Dermis blood vessel endothelial cell (primary cell): ENCODE results near the gene WSCD2. TPM values are rescaled to one million over a fixed set of nuclear protein-coding genes. Genes with fewer than 3 reads are reported as not detected.
A peak's percentile ranks its signal among the peaks of the same experiment; 100 is the strongest.

ENCODE experiments used
- DNase-seq: peaks from one replicate; pipeline ENCODE4 v3.0.0; 2010
- total RNA-seq: library from RNA; depleted of rRNA; stranded (reverse); fragments of >200 nt; gene quantifications from 2 replicates; pipeline ENCODE4 v1.2.3, GENCODE V29; 2014

WSCD2 gene
- not detected in 2 replicates for total RNA-seq

DNA sequence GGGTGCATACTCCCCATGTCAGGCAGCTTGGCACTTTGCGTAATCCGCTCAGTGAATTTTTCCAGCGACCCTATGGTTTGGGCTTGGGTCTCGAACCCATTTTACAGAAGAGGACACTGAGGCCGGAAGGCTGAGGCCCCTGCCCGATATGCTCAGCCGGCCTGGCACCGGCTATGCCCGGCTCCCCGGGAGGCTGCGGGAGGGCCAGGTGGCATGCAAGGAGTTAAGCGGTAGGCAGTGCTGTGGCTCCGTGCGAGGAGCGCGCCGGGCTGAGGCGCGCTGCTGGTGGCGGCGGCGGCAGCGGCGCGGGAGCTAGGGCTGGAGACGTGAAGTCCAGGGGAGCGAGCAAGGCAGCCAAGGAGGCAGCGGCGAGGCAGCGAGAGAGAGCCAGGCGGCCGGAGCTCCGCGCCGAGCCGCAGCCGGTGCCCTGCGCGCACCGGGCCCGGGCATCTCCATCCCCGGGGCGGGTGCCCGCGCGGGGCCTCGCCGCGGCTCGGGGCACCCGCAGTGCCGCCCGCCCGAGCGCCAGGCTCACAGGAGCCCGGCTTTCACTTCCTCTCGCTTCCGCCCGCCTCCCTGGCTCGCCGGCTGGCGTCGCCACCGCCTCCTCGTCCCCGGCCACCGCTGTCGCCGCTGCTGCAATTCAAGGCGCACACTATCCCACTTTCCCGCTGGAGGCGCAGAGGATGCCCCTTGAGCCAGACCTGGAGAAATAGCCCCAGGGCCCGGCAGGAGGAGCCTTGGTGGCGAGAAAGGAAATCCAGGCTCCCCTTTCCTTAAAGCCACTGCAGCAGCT is at the start of gene WSCD2:
Gene WSCD2, plus strand, starts transcription at position 272 of the 796 bp plus-strand sequence. CDS start 66,545 bp downstream, outside the sequence.
- peak; percentile 20 for DNase-seq

DNA sequence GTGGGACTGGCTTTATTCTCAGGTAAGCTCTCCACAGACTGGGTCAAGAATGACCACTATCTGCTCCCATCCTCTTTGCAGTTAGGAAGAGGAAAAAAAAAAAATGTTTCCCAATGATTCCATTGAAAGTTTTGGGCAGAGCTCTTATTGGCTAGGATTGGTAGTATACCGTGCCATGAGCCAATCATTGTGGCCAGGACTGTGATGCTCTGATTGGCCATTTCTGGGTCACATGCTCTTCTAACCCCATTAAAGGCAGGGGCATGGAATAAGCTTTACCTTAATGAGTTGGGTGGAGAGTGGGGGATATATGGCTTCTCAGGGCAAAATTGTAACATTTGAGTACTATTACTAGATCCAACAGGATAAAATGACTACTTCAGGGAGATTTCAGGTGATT is 49.4 kb upstream of the WSCD2 start:
- DNase-seq = no peak

DNA sequence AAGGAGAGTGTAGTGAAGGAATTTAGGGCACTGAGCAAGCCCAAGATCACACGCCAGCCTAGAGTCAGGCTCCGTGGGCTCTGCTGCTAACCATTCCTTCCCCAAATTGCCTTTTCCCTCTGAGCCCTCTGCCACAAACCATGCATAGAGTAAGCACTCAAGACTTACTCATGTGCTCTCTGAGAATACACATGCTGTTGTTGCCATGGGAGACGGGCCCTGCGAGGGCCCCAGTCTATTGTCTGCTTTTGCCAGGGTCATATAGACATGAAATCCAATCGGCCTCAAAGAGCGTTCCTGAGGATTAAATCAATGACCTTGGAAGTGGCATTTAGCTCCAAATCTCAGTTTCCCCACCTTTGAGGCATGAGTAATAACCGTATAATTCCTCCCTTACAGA is 48.7 kb upstream of the WSCD2 start:
- no peak for DNase-seq

DNA sequence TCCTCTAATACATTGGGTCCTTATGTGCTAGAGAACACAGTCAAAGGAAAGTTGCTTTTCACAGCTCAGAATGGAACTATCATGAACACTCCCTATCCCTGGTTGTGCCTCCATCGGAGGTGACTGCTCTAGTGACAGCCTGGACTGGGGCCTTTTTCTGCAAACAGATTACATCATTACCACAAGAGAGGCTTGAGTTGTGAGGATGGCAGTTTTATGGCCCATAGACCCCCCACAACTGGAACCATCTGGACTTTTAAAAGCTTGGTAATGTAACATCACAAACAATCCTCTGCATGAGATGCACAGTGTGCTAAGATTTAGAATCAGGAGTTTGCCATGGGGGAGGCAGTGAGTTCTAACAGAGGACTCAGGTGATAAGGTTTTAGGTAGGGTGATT is 46.6 kb upstream of the WSCD2 start:
- DNase-seq = no peak

DNA sequence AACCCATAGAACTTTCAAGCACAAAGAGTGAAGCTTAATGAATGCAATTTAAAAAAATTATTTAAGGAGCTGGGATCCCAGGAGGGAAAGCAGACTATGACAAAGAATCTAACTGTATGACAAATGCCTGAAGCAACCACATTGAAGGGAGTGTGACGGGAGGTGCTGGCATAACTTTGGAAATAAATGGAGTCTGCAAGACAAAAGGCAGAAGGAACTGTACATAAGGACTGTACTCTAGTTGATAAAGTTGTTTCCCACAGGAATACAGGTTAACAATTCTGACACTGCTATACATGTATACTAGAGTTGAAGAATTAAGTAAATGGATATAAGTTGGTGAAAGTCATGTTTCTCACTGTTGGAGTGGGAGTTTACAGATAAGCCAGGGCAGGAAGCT is 41.2 kb upstream of the WSCD2 start:
- DNase-seq = no peak

DNA sequence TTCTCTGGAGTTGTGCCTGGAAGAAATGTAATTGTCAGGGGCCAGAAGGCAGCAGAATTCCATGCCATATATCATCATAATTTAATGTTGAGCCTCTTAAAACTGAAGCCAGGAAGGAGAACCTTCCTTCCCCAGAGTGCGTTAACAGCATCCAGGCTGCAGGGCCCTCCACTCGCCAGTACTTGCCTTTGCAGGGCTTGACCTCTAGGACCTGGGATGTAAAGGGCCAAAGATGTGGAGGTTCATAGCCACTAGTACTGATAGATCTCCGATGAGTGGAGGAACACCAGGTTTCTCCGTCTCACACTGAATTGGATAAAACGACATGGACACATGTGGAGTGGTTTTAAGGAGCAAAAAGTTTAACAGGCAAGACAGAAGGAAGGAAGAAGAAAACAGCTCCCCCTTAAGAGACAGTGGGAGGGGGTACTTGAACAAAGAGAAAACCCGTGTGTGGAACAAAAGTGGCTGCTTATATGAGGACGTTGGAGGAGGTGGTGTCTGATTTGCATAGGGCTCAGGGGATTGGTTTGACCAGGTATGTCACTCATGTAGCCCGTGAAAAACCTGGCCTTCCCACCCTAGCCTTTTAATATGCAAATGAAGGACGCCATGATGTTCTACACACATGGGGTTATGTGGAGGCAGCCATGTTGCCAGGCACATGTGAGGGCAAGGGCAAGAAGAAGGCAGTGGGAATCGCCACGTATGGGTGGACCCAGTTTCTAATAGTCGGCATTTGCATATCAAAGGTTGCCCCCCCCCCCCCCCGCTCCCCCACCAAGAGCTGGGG is 38.8 kb upstream of the WSCD2 start:
- no peak for DNase-seq

DNA sequence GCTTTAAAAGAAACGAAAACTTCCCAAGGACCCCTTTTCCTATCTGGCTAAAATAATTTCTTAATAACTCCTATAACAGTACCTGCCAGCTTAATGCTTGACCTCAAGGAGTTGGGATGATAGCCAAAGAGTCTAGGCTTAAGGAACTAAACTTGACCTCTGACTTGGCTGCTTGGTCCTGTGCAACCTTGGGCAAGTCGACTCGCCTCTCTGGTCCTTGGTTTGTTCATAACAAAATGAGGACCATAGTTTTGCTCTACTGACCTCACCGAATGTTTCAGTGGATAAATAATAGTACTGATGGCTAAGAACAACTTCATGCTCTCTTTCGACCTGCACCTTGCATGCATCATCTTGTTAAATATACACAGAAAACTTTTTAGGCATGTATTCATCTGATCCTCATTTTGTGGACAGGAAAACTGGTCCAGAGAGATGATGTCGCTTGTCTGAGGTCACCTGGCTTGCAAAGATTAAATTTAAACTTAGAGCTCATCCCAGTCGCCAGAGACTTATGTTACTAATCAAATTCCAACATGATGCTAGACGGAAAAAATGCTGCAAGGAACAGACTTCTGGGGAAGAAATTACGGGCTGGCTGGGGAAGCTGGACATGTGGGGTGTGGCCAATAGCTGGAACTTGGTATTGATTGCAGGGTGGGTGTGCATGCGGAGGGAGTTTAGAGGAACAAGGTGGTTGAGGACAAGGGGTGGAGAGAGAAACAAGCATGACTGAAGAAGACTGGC is 38.0 kb upstream of the WSCD2 start:
- DNase-seq = no peak

DNA sequence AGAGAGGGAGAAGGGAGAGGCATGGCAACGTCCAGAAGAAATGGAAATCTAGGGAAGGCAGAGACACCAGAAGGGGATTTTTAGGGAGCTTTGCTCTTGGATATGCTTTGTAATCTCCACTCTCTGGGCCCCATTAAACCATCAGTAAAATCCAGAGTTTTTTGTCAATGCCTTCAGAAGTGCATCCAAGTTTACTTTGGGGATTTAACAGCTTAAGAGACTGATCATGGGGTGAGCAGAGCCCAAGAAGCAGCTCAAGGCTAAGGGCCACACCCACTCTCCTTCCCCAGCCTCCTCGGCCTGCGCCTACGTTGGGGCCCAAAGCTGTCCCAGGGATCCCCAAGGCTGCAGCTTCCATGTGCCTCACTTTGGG is 37.4 kb upstream of the WSCD2 start:
- no peak for DNase-seq

DNA sequence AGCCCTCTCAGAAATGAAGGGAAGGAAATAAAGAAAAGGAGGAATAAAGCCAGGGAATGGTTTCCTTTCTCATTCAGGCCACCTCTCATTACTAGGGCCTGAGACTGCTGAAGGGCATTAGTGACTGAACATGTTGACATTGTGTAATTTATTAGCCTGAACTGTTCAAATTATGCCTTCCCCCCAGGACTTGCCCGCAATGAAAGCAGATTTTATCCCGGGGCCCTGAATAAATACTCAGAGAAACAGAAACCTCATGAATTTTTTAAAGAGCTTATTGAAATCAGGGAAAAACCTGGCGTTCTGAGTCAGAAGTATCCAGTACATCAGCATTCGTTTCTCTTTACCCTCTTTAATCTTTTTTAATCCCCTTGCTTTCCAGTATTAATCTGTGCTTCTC is 35.9 kb upstream of the WSCD2 start:
- DNase-seq = no peak

DNA sequence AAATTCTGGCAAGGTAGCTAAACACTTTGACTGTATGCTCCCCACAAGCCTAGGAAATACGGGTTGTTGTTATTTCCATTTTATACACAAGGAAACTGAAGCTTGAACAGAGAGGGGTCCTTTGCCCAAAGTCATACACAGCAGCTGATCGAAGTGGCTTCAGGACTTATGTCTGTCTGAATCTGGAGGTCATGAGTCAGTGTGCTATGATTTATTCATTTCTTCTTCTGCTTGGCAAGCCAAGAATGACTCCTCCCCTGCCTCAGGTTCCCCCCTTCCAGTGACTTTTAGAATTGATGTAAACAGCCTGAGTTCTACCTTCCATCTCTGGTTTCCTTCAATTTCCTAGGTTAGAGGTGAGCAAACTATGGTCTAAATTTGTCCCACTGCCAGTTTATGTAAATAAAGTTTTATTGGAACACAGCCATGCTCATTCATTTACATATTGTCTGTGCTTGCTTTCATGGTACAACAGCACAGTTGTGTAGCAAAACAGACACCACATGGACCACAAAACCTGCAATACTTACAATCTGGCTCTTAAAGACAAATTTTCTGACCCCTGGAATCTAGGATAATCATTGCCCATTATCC is 34.9 kb upstream of the WSCD2 start:
- DNase-seq = no peak

DNA sequence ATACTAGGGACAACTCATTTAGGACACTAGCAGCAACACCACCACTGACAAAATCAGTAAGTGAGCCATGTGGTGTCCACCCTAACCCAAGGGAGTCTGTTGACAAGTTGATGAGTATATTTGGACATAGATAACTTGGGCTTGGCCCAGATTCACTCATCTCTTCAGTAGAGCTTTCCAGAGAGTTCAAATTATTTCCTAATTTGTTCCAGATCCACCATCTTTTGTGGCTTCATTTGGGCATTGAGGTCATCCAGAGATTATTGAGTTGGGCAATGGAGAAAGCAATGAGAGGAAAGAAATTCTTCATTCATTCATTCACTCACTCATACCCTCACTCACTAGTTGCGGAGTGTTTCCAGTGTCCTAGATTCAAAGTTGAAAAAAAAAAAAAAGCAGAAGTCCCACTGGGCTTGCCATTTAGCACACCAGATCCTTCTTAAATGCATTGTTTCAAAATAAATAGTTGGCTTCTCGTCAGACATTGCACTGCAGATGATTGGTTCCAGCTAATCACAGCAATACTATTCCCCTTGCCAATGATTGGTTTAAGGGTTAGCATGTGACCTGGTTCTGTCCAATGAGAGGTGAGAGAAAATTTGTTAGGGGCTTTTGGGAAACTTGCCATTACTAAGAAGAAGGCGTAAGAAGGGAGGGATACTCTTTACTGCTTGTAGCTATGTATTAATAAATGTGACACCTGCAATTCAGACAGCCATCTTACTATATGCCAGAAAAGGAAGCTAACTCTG is 31.8 kb upstream of the WSCD2 start:
- no peak for DNase-seq

DNA sequence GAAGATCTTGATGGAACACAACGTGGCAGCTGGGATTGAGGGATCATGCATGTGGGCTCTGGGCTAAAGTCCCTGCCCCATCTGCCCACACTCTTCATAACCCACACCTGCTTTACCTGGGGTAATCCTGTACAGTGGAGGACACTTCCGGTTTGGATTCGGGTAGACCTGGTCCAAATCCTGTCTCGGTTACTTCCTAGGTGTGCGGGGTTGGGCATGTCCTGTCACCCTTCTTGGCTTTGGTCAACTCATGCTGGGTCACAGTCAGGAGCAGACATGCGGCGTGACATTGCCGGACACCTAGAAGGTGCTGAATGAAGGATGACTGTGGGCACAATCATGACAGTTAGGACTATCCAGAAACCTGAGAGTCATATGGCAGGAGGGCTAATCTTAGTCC is 30.7 kb upstream of the WSCD2 start:
- DNase-seq = no peak

DNA sequence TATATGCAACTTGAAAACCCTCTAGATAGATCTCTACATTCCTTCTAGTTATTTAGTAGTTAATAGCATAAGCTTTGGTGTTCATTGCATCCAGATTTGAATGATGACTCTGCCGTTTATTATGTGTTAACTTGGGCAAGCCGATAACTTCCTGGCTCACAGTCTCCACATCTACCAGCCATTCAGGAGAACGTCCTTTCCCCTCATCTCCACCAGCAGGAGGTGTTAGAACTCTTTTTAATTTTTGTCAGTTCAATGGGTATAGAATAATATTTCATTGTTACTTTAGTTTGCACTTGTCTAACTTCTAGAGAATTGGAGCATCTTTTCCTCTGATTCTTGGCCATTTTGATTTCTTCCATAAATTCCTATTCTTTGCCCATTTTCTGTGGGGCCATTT is 30.0 kb upstream of the WSCD2 start:
- DNase-seq = peak; percentile 4

DNA sequence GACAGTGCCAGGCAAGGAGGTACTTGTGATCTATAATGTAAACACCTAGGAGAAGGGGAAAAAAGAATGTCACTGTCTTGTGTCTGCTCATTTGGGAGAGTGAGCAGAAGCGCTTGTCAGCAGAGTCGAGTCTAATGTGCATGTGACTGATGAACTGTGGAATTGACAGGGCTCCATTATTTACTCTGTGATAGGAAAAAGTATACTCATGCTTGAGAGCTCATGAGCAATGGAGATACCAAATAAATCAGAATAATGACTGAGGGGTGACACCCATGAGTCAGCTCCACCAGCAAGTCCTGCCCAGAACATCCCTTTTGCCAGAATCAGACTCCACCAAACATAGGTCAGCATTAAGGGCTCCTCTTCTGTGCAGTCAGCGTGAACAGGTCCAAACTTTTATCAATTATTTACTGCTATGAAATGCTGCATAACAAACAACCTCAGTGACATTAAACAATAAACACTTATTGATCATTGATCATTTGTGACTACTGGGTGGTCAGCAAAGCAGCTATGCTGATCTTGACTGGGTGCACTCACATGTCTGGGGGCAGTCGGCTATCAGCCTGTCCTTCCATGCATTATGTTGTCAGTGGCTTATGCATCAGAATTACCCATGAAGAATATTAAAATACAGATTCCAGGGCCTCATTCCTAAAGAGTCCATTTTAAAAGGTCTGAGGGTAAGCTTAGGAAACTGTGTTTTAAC is 29.2 kb upstream of the WSCD2 start:
- DNase-seq = no peak

DNA sequence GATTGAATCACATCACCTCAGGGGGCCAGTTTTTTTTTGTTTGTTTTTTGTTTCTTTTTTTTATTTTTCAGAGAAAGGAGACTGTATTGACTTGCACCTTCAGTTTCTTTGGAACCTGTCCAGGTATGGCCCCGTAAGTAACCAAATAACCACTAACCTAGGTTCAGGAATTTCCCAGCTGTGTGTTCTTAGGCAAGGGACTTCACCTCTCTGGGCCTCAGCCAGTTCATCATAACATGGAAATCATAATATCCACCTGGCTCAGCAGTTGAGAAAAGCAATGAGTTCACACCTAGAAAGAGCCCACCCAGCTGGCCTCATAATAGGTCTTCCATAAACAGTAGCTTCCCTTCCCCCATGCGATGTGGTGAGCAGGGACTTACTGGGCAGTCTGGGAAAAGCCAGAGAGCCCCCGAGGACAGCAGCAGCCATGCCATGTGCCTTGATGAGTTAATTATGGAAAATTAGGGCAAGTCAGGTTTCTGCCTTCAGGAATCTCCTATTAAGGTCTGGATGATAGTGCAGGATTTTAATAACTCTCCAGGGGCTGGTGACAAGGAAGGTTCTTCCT is 27.4 kb upstream of the WSCD2 start:
- DNase-seq = no peak

DNA sequence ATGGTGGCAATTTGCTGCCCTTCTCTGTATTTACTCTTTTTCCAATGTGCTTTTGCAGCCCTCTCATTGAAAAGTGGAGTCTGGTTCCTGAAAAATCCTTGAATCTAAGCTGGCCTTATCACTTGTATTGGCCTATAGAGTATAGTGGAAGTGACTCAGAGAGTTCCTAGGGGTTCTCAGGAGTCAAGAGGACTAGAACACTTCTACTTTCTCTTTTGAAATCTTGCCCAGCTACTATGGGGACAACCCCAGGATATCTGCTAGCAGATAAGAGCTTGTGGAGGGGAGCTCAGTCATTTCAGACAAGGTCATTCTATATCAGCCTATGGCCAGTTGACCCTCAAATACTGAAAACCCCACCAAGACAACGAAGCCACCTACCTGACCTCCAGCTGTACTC is 26.7 kb upstream of the WSCD2 start:
- no peak for DNase-seq

DNA sequence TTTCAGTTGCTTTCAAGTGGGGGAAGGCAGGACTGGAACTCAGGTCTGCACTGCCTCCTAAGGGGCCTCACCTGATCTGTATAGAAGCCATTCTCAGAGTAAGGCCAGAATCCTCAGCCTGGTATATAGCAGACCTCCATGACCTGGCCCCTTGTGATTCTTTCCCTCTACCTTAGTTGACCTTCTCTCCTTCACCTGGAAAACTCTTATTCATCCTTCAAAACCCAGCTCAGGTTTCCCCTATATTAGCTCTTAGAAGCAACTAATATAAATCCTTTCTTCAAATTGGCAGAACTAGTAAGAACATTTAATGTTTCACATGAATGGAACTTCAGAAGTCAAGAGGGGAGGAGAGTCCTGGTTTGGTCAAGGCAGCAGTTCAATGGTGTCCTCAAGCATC is 26.0 kb upstream of the WSCD2 start:
- DNase-seq = no peak

DNA sequence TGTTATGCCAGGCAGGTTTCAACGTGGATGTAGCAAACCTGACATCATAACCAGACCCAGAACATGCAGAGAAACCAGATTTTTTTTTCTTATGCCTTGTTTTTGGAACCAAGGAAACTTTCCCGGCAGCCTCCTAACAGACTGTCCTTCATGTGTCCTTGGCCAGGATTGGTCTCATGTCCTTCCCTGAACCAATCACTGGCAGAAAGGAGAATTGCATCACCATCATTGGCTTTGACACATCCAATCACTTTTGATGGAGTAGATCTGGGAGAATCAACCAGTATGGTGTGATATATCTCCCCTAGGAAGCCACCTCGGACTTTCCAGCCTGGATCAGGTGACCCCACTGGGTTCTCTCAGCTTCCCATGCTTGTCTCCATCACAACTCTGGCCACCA is 25.6 kb upstream of the WSCD2 start:
- DNase-seq = no peak

DNA sequence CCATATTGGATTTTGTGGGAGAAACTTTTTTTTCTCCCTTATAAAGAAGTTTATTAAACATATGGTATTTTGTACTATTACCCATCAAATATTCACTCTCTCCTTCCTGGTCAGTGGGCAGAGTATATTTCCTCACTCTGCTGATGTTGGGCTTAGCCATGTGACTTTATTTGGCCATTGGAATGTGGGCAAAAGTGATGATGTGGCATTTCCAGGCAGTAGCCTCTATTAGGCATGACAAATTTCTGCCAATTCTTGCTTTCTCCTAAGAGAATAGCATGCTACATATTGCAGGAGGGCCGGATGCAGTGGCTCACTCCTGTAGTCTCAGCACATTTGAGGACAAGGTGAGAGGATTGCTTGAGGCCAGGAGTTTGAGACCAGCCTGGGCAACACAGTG is 24.4 kb upstream of the WSCD2 start:
- no peak for DNase-seq

DNA sequence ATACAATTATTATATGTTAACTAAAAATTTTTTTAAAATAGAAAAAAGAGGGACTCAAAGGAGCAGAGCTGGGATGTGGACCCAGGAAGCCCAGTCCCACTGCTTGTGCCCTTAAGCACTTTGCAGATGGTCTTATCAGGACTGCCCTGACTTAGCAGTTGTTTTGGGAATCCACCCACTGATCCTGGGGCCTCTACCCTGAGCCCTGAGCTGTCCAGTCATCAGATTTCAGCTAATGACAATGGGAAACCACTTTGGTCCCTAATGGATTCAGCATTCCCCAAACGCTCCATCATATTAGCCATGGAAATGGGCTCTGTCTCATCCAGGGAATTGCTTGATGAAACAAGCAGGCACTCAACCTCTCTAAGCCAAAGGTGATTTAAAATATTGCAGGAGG is 22.5 kb upstream of the WSCD2 start:
- no peak for DNase-seq

DNA sequence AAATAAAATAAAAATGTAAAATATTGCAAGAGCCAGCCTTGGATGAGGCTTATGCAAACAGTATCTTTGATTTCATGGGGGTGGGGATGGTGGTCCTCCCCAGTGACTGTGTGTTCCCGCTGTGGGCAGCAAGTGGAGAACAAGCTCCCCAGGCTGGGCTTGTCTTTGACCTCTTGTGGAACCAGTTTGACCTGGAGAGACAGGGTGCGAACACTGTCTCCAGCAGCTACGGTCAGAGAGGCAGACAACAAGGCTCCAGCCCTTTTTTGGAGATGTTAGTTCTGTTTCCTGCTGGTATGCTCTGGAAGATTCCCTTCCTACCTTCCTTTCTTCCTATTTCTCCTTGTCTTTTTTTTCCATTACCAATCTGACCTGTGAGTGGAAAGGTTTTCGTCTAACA is 21.8 kb upstream of the WSCD2 start:
- no peak for DNase-seq
